Activated CD4-positive, alpha-beta T cell treated with anti-CD3 and anti-CD28 coated beads, Interleukin-2, amount 10 ng/mL, durations not matched to agents 7 days and 5 days (primary cell): ENCODE data around the gene KRT7. TPM values are rescaled to one million over a fixed set of nuclear protein-coding genes. Genes with fewer than 3 reads are reported as not detected.

Experiments used
- CTCF ChIA-PET: fragments of 350-600 bp; sonication (Branson Sonifier 250); formaldehyde crosslinking; loops from one replicate; lab custom pipeline; 2021; ENCODE audit warnings: antibody characterized with exemption; lab: Charles Lee
- POLR2A ChIA-PET: fragments of 350-600 bp; sonication (Branson Sonifier 250); formaldehyde crosslinking; loops from one replicate; lab custom pipeline; 2021; ENCODE audit warnings: antibody characterized with exemption; lab: Charles Lee
- DNase-seq: peaks from one replicate; pipeline ENCODE4 v3.0.0-alpha.2; 2020
- H3K27ac Mint-ChIP-seq: one replicate; pipeline ENCODE4 v1.8.0; 2021; ENCODE audit warnings: mild to moderate bottlenecking, moderate library complexity, mixed read lengths
- H3K27me3 Mint-ChIP-seq: one replicate; pipeline ENCODE4 v1.8.0; 2021; ENCODE audit warnings: mixed read lengths
- H3K36me3 Mint-ChIP-seq: one replicate; pipeline ENCODE4 v1.8.0; 2021; ENCODE audit warnings: low read depth, mixed read lengths
- H3K4me1 Mint-ChIP-seq: one replicate; pipeline ENCODE4 v1.8.0; 2021; ENCODE audit warnings: mixed read lengths
- H3K4me3 Mint-ChIP-seq: one replicate; pipeline ENCODE4 v1.8.0; 2021; ENCODE audit warnings: mild to moderate bottlenecking, moderate library complexity, mixed read lengths
- H3K9me3 Mint-ChIP-seq: one replicate; pipeline ENCODE4 v1.8.0; 2021; ENCODE audit warnings: mixed read lengths
- total RNA-seq, 2 experiments: library from RNA; stranded (reverse); gene quantifications; one replicate each; pipeline ENCODE4 v1.2.3, GENCODE V29; 2021

The KRT7 gene
- total RNA-seq, 2 experiments from 2014 or later, result 2.2 to 2.5 TPM

- Mint-ChIP-seq H3K4me3 (no peak within 1 kb of the TSS), H3K27me3 (peaks cover 11% of the 10 kb centered on the region), H3K4me1 (peaks cover 2% of the 10 kb centered on the region), H3K9me3 (no peaks in the 10 kb centered on the region), H3K36me3 (no peaks in the 10 kb centered on the region), H3K27ac (no peak within 1 kb of the TSS)
- CTCF ChIA-PET, result interaction anchor here (0.8 kb wide), 1 partner anchor 61 kb away, joined by 3 read pairs; no protein-coding TSS in a partner anchor
- POLR2A ChIA-PET, result no interaction called here
- no peak for DNase-seq
Observed at GRCh38 chr12:52191841-52192791, 40.9 kb upstream of the KRT7 start, which contains the start of gene KRT80. KRT80 (minus strand) TSS chr12:52192014; CDS start chr12:52191902, 112 bp downstream.

- H3K9me3 Mint-ChIP-seq, result no peaks in the 10 kb centered on the region
- peaks cover 2% of the 10 kb centered on the region for H3K4me1 Mint-ChIP-seq
- H3K27me3 Mint-ChIP-seq, result peaks cover 11% of the 10 kb centered on the region
- H3K27ac Mint-ChIP-seq, result no peak overlapping the region
- ChIA-PET CTCF (interaction anchor here (1.3 to 1.5 kb wide), 2 partner anchors 28 to 36 kb away, joined by 3 read pairs; no protein-coding TSS in a partner anchor), POLR2A (no interaction called here)
- no peaks in the 10 kb centered on the region for H3K36me3 Mint-ChIP-seq
- no peak overlapping the region for H3K4me3 Mint-ChIP-seq
- no peak for DNase-seq
Observed at GRCh38 chr12:52193532-52193931, 39.5 kb upstream of the KRT7 start.

- H3K27ac Mint-ChIP-seq, result no peak overlapping the region
- H3K27me3 Mint-ChIP-seq, result peaks cover 11% of the 10 kb centered on the region
- no peaks in the 10 kb centered on the region for H3K36me3 Mint-ChIP-seq
- no peaks in the 10 kb centered on the region for H3K9me3 Mint-ChIP-seq
- H3K4me1 Mint-ChIP-seq, result peaks cover 2% of the 10 kb centered on the region
- ChIA-PET CTCF (interaction anchor here (1.3 to 1.5 kb wide), 2 partner anchors 28 to 36 kb away, joined by 3 read pairs; no protein-coding TSS in a partner anchor), POLR2A (no interaction called here)
- no peak overlapping the region for H3K4me3 Mint-ChIP-seq
- no peak for DNase-seq
Observed at GRCh38 chr12:52193991-52194390, 39.1 kb upstream of the KRT7 start.

GRCh38 chr12:52195065-52195730 is 37.8 kb upstream of the KRT7 start:
- Mint-ChIP-seq H3K36me3 (no peaks in the 10 kb centered on the region), H3K4me3 (no peak overlapping the region), H3K27me3 (peaks cover 11% of the 10 kb centered on the region), H3K4me1 (peaks cover 2% of the 10 kb centered on the region), H3K27ac (no peak overlapping the region), H3K9me3 (no peaks in the 10 kb centered on the region)
- DNase-seq, result no peak
- POLR2A ChIA-PET, result no interaction called here
- CTCF ChIA-PET, result interaction anchor here (1.5 kb wide), 1 partner anchor 27 kb away, joined by 3 read pairs; no protein-coding TSS in a partner anchor

- H3K4me3 Mint-ChIP-seq, result no peak overlapping the region
- POLR2A ChIA-PET, result no interaction called here
Observed at GRCh38 chr12:52197371-52198231, 35.4 kb upstream of the KRT7 start.

GRCh38 chr12:52198454-52199215 is 34.4 kb upstream of the KRT7 start:
- no peak overlapping the region for H3K4me3 Mint-ChIP-seq
- H3K27me3 Mint-ChIP-seq, result peaks cover 12% of the 10 kb centered on the region
- no peak overlapping the region for H3K27ac Mint-ChIP-seq
- no peaks in the 10 kb centered on the region for H3K36me3 Mint-ChIP-seq
- no peaks in the 10 kb centered on the region for H3K9me3 Mint-ChIP-seq
- ChIA-PET POLR2A (no interaction called here), CTCF (interaction anchor here (0.6 kb wide), 1 partner anchor 79 kb away, joined by 7 read pairs; no protein-coding TSS in a partner anchor)
- peaks cover 2% of the 10 kb centered on the region for H3K4me1 Mint-ChIP-seq
- DNase-seq, result no peak

More at GRCh38 chr12:52197371-52198231, 35.4 kb upstream of the KRT7 start:
- Mint-ChIP-seq H3K4me1 (peaks cover 2% of the 10 kb centered on the region), H3K27ac (no peak overlapping the region), H3K9me3 (no peaks in the 10 kb centered on the region), H3K27me3 (peaks cover 5% of the 10 kb centered on the region), H3K36me3 (no peaks in the 10 kb centered on the region)
- no peak for DNase-seq
- CTCF ChIA-PET, result interaction anchor here (1.3 kb wide), 1 partner anchor 11 kb away, joined by 3 read pairs; no protein-coding TSS in a partner anchor

- Mint-ChIP-seq H3K4me1 (peaks cover under 1% of the 10 kb centered on the region), H3K36me3 (no peaks in the 10 kb centered on the region), H3K27ac (no peak overlapping the region), H3K9me3 (no peaks in the 10 kb centered on the region), H3K27me3 (peaks cover 9% of the 10 kb centered on the region), H3K4me3 (no peak overlapping the region)
- DNase-seq, result no peak
- POLR2A ChIA-PET, result interaction anchor here (0.6 kb wide), 1 partner anchor 779 kb away, joined by 3 read pairs; no protein-coding TSS in a partner anchor
- CTCF ChIA-PET, result interaction anchor here (0.6 to 1.3 kb wide), 3 partner anchors 79 to 107 kb away, joined by 3 to 7 read pairs (median 3); no protein-coding TSS in a partner anchor
Observed at GRCh38 chr12:52199294-52199919, 33.6 kb upstream of the KRT7 start.

GRCh38 chr12:52200086-52200780 is 32.8 kb upstream of the KRT7 start:
- CTCF ChIA-PET, result interaction anchor here (0.8 to 1.3 kb wide), 3 partner anchors 16 to 107 kb away, joined by 3 read pairs; no protein-coding TSS in a partner anchor
- Mint-ChIP-seq H3K9me3 (no peaks in the 10 kb centered on the region), H3K27ac (no peak overlapping the region), H3K27me3 (peaks cover 7% of the 10 kb centered on the region), H3K4me3 (no peak overlapping the region), H3K36me3 (no peaks in the 10 kb centered on the region), H3K4me1 (no peaks in the 10 kb centered on the region)
- DNase-seq, result no peak
- POLR2A ChIA-PET, result interaction anchor here (0.6 kb wide), 1 partner anchor 778 kb away, joined by 3 read pairs; no protein-coding TSS in a partner anchor

- no peak overlapping the region for H3K4me3 Mint-ChIP-seq
- H3K27me3 Mint-ChIP-seq, result peaks cover 7% of the 10 kb centered on the region
- no peak overlapping the region for H3K27ac Mint-ChIP-seq
- no peaks in the 10 kb centered on the region for H3K9me3 Mint-ChIP-seq
- no peak for DNase-seq
- ChIA-PET POLR2A (no interaction called here), CTCF (interaction anchor here (0.9 to 1.3 kb wide), 2 partner anchors 15 to 78 kb away, joined by 3 read pairs; no protein-coding TSS in a partner anchor)
- no peaks in the 10 kb centered on the region for H3K4me1 Mint-ChIP-seq
- no peaks in the 10 kb centered on the region for H3K36me3 Mint-ChIP-seq
Observed at GRCh38 chr12:52200781-52201450, 32.1 kb upstream of the KRT7 start.

- POLR2A ChIA-PET, result no interaction called here
- Mint-ChIP-seq H3K9me3 (no peaks in the 10 kb centered on the region), H3K4me1 (no peaks in the 10 kb centered on the region), H3K27me3 (peaks cover 7% of the 10 kb centered on the region), H3K36me3 (no peaks in the 10 kb centered on the region), H3K27ac (no peak overlapping the region), H3K4me3 (no peak overlapping the region)
- CTCF ChIA-PET, result no interaction called here
- DNase-seq, result no peak
Observed at GRCh38 chr12:52201451-52201839, 31.6 kb upstream of the KRT7 start.
